Measurements from ENCODE around the gene DLGAP4.
A peak's percentile ranks its signal among the peaks of the same experiment; 100 is the strongest.

The DLGAP4 gene

DNA sequence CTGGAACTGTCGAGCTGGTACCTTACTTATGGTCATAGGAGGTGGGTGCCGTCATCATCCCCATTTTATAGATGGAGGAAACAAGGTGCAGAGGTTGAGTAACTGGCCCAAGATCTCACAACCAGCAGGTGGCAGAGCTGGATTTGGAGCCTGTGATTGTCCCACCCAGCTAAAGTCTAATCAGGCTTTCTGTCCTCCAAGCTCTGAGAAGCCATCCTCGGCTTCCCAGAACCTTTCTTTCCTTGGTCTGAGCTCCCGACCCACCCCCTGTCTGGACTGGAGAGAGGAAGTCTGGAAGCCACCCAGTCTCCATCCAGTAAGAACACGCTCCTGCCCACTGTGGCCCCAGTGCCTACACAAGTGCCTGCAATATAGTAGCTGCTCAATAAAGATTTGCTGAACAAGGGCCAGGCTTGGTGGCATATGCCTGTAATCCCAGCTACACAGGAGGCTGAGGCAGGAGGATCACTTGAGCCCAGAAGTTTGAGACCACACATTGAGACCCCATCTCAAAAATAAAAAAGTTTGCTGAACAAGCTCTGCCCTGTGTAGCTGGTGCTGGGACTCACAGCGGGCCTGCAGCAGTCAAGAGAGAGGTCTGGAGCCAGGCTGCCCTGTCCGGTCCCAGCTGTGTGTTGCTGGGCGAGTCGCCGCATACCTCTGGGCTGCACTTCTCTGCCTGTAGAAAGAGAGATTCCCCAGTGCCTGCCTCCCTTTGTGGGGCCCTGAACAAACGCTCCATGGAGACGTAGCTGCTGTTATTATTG lies 32.5 kb upstream of the DLGAP4 start:
- H3K18ac ChIP-seq (ENCODE audit: low read depth in 1 of 2, low read length in 2 of 2): no peak overlapping the region
- no peak overlapping the region for H3K9ac ChIP-seq (ENCODE audit: low read length)
- no peaks in the 10 kb centered on the region for H3K79me1 ChIP-seq (replicated peaks; ENCODE audit: low read length, poor library complexity, severe bottlenecking)

GRCh38 chr20:36274181-36274841 lies 31.8 kb upstream of the DLGAP4 start:
- 84% methylated on average over 19 of the region's 20 CpGs for WGBS
- Histone ChIP-seq H3K36me3 (ENCODE audit: control insufficient read depth in 1 of 2, insufficient read depth in 2 of 2, low read depth in 1 of 2, low read length in 2 of 2) (no peaks in the 10 kb centered on the region), H3K27me3 (ENCODE audit: control insufficient read depth in 1 of 2, insufficient read depth in 1 of 2, low read length in 2 of 2) (peaks cover 42 to 74% of the 10 kb centered on the region in 2 experiments), H3K79me1 (replicated peaks; ENCODE audit: low read length, poor library complexity, severe bottlenecking) (no peaks in the 10 kb centered on the region), H2AK5ac (ENCODE audit: low read length, severe bottlenecking) (no peak overlapping the region), H3K4me1 (ENCODE audit: control insufficient read depth, insufficient read depth, low read depth, low read length) (no peaks in the 10 kb centered on the region), H3K14ac (ENCODE audit: low read length in 2 of 2) (no peak overlapping the region), H2BK15ac (ENCODE audit: low read depth, poor library complexity, severe bottlenecking) (no peak overlapping the region), H3K4me3 (ENCODE audit: insufficient read depth in 1 of 2, low read depth in 1 of 2, low read length in 2 of 2) (peak overlapping the region in 1 of 2 experiments; percentile 19), H2AFZ (ENCODE audit: low read depth, low read length) (no peak overlapping the region), H2BK12ac (ENCODE audit: low read length in 2 of 2) (no peak overlapping the region), H3K4ac (ENCODE audit: low read depth in 1 of 2, low read length in 2 of 2) (no peak overlapping the region), H3K9ac (ENCODE audit: low read length) (no peak overlapping the region), H4K91ac (ENCODE audit: low read length) (no peak overlapping the region), H3K18ac (ENCODE audit: low read depth in 1 of 2, low read length in 2 of 2) (no peak overlapping the region), H2BK5ac (ENCODE audit: low read depth, low read length, poor library complexity, severe bottlenecking) (no peak overlapping the region), H3K4me2 (ENCODE audit: low read length, poor library complexity, severe bottlenecking) (no peak overlapping the region), H3K23ac (ENCODE audit: low read length in 2 of 2) (no peak overlapping the region), H3K9me3 (ENCODE audit: control insufficient read depth, low read length) (no peaks in the 10 kb centered on the region), H4K8ac (ENCODE audit: low read length) (no peak overlapping the region), H3K27ac (ENCODE audit: low read length, poor library complexity, severe bottlenecking) (no peak overlapping the region), H2BK120ac (ENCODE audit: low read depth, low read length) (no peak overlapping the region)
- no peak for DNase-seq

More for the DNA sequence above, 32.5 kb upstream of the DLGAP4 start:
- H2AK5ac ChIP-seq (ENCODE audit: low read length, severe bottlenecking): no peak overlapping the region
- peaks cover 39 to 71% of the 10 kb centered on the region in 2 experiments for H3K27me3 ChIP-seq (ENCODE audit: control insufficient read depth in 1 of 2, insufficient read depth in 1 of 2, low read length in 2 of 2)
- H3K36me3 ChIP-seq (ENCODE audit: control insufficient read depth in 1 of 2, insufficient read depth in 2 of 2, low read depth in 1 of 2, low read length in 2 of 2): no peaks in the 10 kb centered on the region
- no peak overlapping the region for H3K14ac ChIP-seq (ENCODE audit: low read length in 2 of 2)
- H3K4me2 ChIP-seq (ENCODE audit: low read length, poor library complexity, severe bottlenecking): no peak overlapping the region
- H2AFZ ChIP-seq (ENCODE audit: low read depth, low read length): no peak overlapping the region
- no peak overlapping the region for H2BK15ac ChIP-seq (ENCODE audit: low read depth, poor library complexity, severe bottlenecking)
- no peak overlapping the region for H2BK12ac ChIP-seq (ENCODE audit: low read length in 2 of 2)
- no peak overlapping the region for H4K91ac ChIP-seq (ENCODE audit: low read length)
- no peak overlapping the region for H3K23ac ChIP-seq (ENCODE audit: low read length in 2 of 2)
- WGBS: 84% methylated on average over 12 of the region's 12 CpGs
- H3K4me3 ChIP-seq (ENCODE audit: insufficient read depth in 1 of 2, low read depth in 1 of 2, low read length in 2 of 2): no peak overlapping the region
- H3K9me3 ChIP-seq (ENCODE audit: control insufficient read depth, low read length): no peaks in the 10 kb centered on the region
- H3K4me1 ChIP-seq (ENCODE audit: control insufficient read depth, insufficient read depth, low read depth, low read length): no peaks in the 10 kb centered on the region
- H3K4ac ChIP-seq (ENCODE audit: low read depth in 1 of 2, low read length in 2 of 2): no peak overlapping the region
- no peak overlapping the region for H2BK5ac ChIP-seq (ENCODE audit: low read depth, low read length, poor library complexity, severe bottlenecking)
- no peak overlapping the region for H2BK120ac ChIP-seq (ENCODE audit: low read depth, low read length)
- DNase-seq: peak; percentile 6
- no peak overlapping the region for H4K8ac ChIP-seq (ENCODE audit: low read length)
- no peak overlapping the region for H3K27ac ChIP-seq (ENCODE audit: low read length, poor library complexity, severe bottlenecking)

GRCh38 chr20:36275011-36275410 lies 31.1 kb upstream of the DLGAP4 start:
- WGBS: 69% methylated on average over 5 of the region's 5 CpGs
- H3K4me3 ChIP-seq (ENCODE audit: insufficient read depth in 1 of 2, low read depth in 1 of 2, low read length in 2 of 2): no peak overlapping the region
- no peak for DNase-seq

GRCh38 chr20:36275441-36276189 lies 30.5 kb upstream of the DLGAP4 start:
- H2BK120ac ChIP-seq (ENCODE audit: low read depth, low read length): no peak overlapping the region
- no peak overlapping the region for H3K9ac ChIP-seq (ENCODE audit: low read length)
- no peak overlapping the region for H4K91ac ChIP-seq (ENCODE audit: low read length)
- no peaks in the 10 kb centered on the region for H3K36me3 ChIP-seq (ENCODE audit: control insufficient read depth in 1 of 2, insufficient read depth in 2 of 2, low read depth in 1 of 2, low read length in 2 of 2)
- no peak overlapping the region for H3K4me3 ChIP-seq (ENCODE audit: insufficient read depth in 1 of 2, low read depth in 1 of 2, low read length in 2 of 2)
- no peak for DNase-seq
- H3K18ac ChIP-seq (ENCODE audit: low read depth in 1 of 2, low read length in 2 of 2): no peak overlapping the region
- H2BK15ac ChIP-seq (ENCODE audit: low read depth, poor library complexity, severe bottlenecking): no peak overlapping the region
- H3K79me1 ChIP-seq (replicated peaks; ENCODE audit: low read length, poor library complexity, severe bottlenecking): no peaks in the 10 kb centered on the region
- no peak overlapping the region for H4K8ac ChIP-seq (ENCODE audit: low read length)
- H3K9me3 ChIP-seq (ENCODE audit: control insufficient read depth, low read length): no peaks in the 10 kb centered on the region
- H2BK5ac ChIP-seq (ENCODE audit: low read depth, low read length, poor library complexity, severe bottlenecking): no peak overlapping the region
- 88% methylated on average over 12 of the region's 12 CpGs for WGBS
- H3K4ac ChIP-seq (ENCODE audit: low read depth in 1 of 2, low read length in 2 of 2): no peak overlapping the region
- no peak overlapping the region for H3K23ac ChIP-seq (ENCODE audit: low read length in 2 of 2)
- no peak overlapping the region for H3K14ac ChIP-seq (ENCODE audit: low read length in 2 of 2)
- no peak overlapping the region for H3K4me2 ChIP-seq (ENCODE audit: low read length, poor library complexity, severe bottlenecking)
- H3K27ac ChIP-seq (ENCODE audit: low read length, poor library complexity, severe bottlenecking): no peak overlapping the region
- no peak overlapping the region for H2AK5ac ChIP-seq (ENCODE audit: low read length, severe bottlenecking)
- no peak overlapping the region for H2BK12ac ChIP-seq (ENCODE audit: low read length in 2 of 2)
- no peak overlapping the region for H2AFZ ChIP-seq (ENCODE audit: low read depth, low read length)
- peaks cover 52 to 85% of the 10 kb centered on the region in 2 experiments for H3K27me3 ChIP-seq (ENCODE audit: control insufficient read depth in 1 of 2, insufficient read depth in 1 of 2, low read length in 2 of 2)
- no peaks in the 10 kb centered on the region for H3K4me1 ChIP-seq (ENCODE audit: control insufficient read depth, insufficient read depth, low read depth, low read length)

More at GRCh38 chr20:36275011-36275410, 31.1 kb upstream of the DLGAP4 start:
- H2BK5ac ChIP-seq (ENCODE audit: low read depth, low read length, poor library complexity, severe bottlenecking): no peak overlapping the region
- H3K9ac ChIP-seq (ENCODE audit: low read length): no peak overlapping the region
- H3K27me3 ChIP-seq (ENCODE audit: control insufficient read depth in 1 of 2, insufficient read depth in 1 of 2, low read length in 2 of 2): peaks cover 49 to 81% of the 10 kb centered on the region in 2 experiments
- H3K9me3 ChIP-seq (ENCODE audit: control insufficient read depth, low read length): no peaks in the 10 kb centered on the region
- no peak overlapping the region for H3K4ac ChIP-seq (ENCODE audit: low read depth in 1 of 2, low read length in 2 of 2)
- H3K14ac ChIP-seq (ENCODE audit: low read length in 2 of 2): no peak overlapping the region
- H2BK120ac ChIP-seq (ENCODE audit: low read depth, low read length): no peak overlapping the region
- H3K36me3 ChIP-seq (ENCODE audit: control insufficient read depth in 1 of 2, insufficient read depth in 2 of 2, low read depth in 1 of 2, low read length in 2 of 2): no peaks in the 10 kb centered on the region
- H4K8ac ChIP-seq (ENCODE audit: low read length): no peak overlapping the region
- H3K27ac ChIP-seq (ENCODE audit: low read length, poor library complexity, severe bottlenecking): no peak overlapping the region
- no peak overlapping the region for H2AFZ ChIP-seq (ENCODE audit: low read depth, low read length)
- H3K4me2 ChIP-seq (ENCODE audit: low read length, poor library complexity, severe bottlenecking): no peak overlapping the region
- no peak overlapping the region for H3K18ac ChIP-seq (ENCODE audit: low read depth in 1 of 2, low read length in 2 of 2)
- H2BK12ac ChIP-seq (ENCODE audit: low read length in 2 of 2): no peak overlapping the region
- H3K79me1 ChIP-seq (replicated peaks; ENCODE audit: low read length, poor library complexity, severe bottlenecking): no peaks in the 10 kb centered on the region
- H2AK5ac ChIP-seq (ENCODE audit: low read length, severe bottlenecking): no peak overlapping the region
- no peak overlapping the region for H2BK15ac ChIP-seq (ENCODE audit: low read depth, poor library complexity, severe bottlenecking)
- H3K23ac ChIP-seq (ENCODE audit: low read length in 2 of 2): no peak overlapping the region
- no peak overlapping the region for H4K91ac ChIP-seq (ENCODE audit: low read length)
- no peaks in the 10 kb centered on the region for H3K4me1 ChIP-seq (ENCODE audit: control insufficient read depth, insufficient read depth, low read depth, low read length)
